HG03159 (cell line): Measurements from ENCODE around the gene SETD3.
A peak's percentile ranks its signal among the peaks of the same experiment; 100 is the strongest.

Experiments used
- ATAC-seq: cut with Tn5 transposase; IDR thresholded peaks from one replicate; pipeline ENCODE4 v1.9.1; 2021; ENCODE audit warnings: mild to moderate bottlenecking, moderate library complexity; ENCODE audit not compliant: unreplicated experiment

The SETD3 gene

GRCh38 chr14:99502989-99503421 lies 22.3 kb upstream of the SETD3 start:
- no peak for ATAC-seq

- no peak for ATAC-seq
These were observed 17.2 kb upstream of the SETD3 start for GRCh38 chr14:99497894-99498293.

- no peak for ATAC-seq
These were observed 16.7 kb upstream of the SETD3 start for GRCh38 chr14:99497341-99497740.

GRCh38 chr14:99484106-99484505 lies 3.4 kb upstream of the SETD3 start:
- ATAC-seq = no peak

GRCh38 chr14:99481745-99482099 lies 1.1 kb upstream of the SETD3 start:
- no peak for ATAC-seq

- ATAC-seq = peak; percentile 86
These were observed 472 bp upstream of the SETD3 start, which contains the start of gene CCNK for GRCh38 chr14:99480917-99481744. Gene CCNK, plus strand, starts transcription at chr14:99481409. Its CDS starts 11,269 bp downstream, at chr14:99492678.

GRCh38 chr14:99479160-99479905 lies 1.3 kb downstream of the SETD3 start:
- no peak for ATAC-seq

- no peak for ATAC-seq
These were observed 2.5 kb downstream of the SETD3 start for GRCh38 chr14:99478128-99478527.

GRCh38 chr14:99476864-99477263 lies 3.8 kb downstream of the SETD3 start:
- ATAC-seq = no peak

- ATAC-seq = no peak
These were observed 5.0 kb downstream of the SETD3 start for GRCh38 chr14:99475660-99476059.

GRCh38 chr14:99475179-99475578 lies 5.5 kb downstream of the SETD3 start:
- ATAC-seq = no peak

- ATAC-seq = no peak
These were observed 7.2 kb downstream of the SETD3 start for GRCh38 chr14:99473458-99473857.

GRCh38 chr14:99472937-99473336 lies 7.7 kb downstream of the SETD3 start:
- ATAC-seq = no peak

GRCh38 chr14:99471731-99472130 lies 8.9 kb downstream of the SETD3 start:
- no peak for ATAC-seq

GRCh38 chr14:99468836-99469592 lies 11.6 kb downstream of the SETD3 start:
- ATAC-seq = no peak

- ATAC-seq = no peak
These were observed 12.6 kb downstream of the SETD3 start for GRCh38 chr14:99468081-99468480.

GRCh38 chr14:99467336-99468078 lies 13.2 kb downstream of the SETD3 start:
- ATAC-seq = no peak

GRCh38 chr14:99466758-99467157 lies 13.9 kb downstream of the SETD3 start:
- ATAC-seq = no peak

GRCh38 chr14:99465288-99465687 lies 15.4 kb downstream of the SETD3 start:
- ATAC-seq = no peak

- ATAC-seq = no peak
These were observed 16.7 kb downstream of the SETD3 start for GRCh38 chr14:99463974-99464373.

- no peak for ATAC-seq
These were observed 18.4 kb downstream of the SETD3 start for GRCh38 chr14:99462210-99462609.
